AG10803 (cell line): Measurements from ENCODE around the gene SUCLA2.

Experiments
- DNase-seq: peaks from one replicate; pipeline ENCODE4 v3.0.0; 2010; ENCODE audit warnings: low read depth
- H3K4me3 ChIP-seq: 2 replicates; pipeline ENCODE4 v1.5.1; 2011; ENCODE audit warnings: mild to moderate bottlenecking, low read length, control low read depth
- TF ChIP-seq, protein P1 (sequence below): conservative IDR thresholded peaks from 2 replicates; pipeline ENCODE4 v1.5.1; 2011; ENCODE audit warnings: mild to moderate bottlenecking, low read length, control low read depth, inconsistent platforms

The SUCLA2 gene

GRCh38 chr13:48001114-48001881, at the start of gene SUCLA2:
Gene SUCLA2 (minus strand): TSS chr13:48001273. CDS start chr13:48001269, 4 bp downstream.
- peak; percentile 84 for DNase-seq
- TF ChIP-seq, protein P1, sequence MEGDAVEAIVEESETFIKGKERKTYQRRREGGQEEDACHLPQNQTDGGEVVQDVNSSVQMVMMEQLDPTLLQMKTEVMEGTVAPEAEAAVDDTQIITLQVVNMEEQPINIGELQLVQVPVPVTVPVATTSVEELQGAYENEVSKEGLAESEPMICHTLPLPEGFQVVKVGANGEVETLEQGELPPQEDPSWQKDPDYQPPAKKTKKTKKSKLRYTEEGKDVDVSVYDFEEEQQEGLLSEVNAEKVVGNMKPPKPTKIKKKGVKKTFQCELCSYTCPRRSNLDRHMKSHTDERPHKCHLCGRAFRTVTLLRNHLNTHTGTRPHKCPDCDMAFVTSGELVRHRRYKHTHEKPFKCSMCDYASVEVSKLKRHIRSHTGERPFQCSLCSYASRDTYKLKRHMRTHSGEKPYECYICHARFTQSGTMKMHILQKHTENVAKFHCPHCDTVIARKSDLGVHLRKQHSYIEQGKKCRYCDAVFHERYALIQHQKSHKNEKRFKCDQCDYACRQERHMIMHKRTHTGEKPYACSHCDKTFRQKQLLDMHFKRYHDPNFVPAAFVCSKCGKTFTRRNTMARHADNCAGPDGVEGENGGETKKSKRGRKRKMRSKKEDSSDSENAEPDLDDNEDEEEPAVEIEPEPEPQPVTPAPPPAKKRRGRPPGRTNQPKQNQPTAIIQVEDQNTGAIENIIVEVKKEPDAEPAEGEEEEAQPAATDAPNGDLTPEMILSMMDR = no peak
- H3K4me3 ChIP-seq = peak within 1 kb of the TSS; percentile 99

DNA sequence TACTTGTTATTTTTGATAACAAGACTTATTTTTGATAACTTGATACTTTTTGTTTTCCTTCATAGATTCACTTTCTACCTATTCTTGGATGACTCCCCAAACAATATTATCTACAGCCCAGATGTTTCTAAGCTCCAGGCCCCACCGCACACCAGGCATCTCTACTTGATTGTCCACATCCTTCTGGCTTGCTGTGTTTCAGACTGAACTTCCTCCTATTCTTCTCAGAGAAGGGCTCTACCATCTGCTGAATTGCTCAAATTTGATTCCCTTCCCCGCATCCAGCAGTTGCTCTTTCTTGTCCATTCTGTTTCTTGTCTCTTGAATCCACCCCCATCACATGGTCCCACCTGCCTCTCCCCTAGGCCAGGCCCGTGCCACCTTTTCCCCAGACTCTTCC, 49.5 kb upstream of the SUCLA2 start:
- DNase-seq = no peak
- no peak overlapping the region for H3K4me3 ChIP-seq
- TF ChIP-seq, protein P1 = no peak

GRCh38 chr13:48043789-48044503, 42.9 kb upstream of the SUCLA2 start:
- peak; percentile 70 for DNase-seq
- H3K4me3 ChIP-seq = no peak overlapping the region
- TF ChIP-seq, protein P1 = no peak

GRCh38 chr13:48042894-48043293, 41.8 kb upstream of the SUCLA2 start:
- no peak for DNase-seq
- TF ChIP-seq, protein P1 = no peak
- H3K4me3 ChIP-seq = no peak overlapping the region

DNA sequence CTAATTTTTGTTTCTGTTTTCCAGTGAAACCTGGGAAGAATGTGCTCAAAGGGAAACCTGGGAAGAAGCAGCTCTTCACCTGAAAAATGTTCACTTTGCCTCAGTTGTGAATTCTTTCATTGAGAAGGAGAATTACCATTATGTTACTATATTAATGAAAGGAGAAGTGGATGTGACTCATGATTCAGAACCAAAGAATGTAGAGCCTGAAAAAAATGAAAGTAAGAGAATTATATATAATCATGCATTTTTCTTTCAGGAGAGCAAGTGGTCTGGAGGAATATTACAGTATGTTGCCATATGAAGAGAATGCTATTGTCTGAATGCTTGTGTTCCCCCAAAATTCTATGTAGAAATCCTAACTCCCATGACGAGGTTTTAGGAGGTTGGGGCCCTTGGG, 39.8 kb upstream of the SUCLA2 start:
- no peak overlapping the region for H3K4me3 ChIP-seq
- TF ChIP-seq, protein P1 = no peak
- peak; percentile 11 for DNase-seq

DNA sequence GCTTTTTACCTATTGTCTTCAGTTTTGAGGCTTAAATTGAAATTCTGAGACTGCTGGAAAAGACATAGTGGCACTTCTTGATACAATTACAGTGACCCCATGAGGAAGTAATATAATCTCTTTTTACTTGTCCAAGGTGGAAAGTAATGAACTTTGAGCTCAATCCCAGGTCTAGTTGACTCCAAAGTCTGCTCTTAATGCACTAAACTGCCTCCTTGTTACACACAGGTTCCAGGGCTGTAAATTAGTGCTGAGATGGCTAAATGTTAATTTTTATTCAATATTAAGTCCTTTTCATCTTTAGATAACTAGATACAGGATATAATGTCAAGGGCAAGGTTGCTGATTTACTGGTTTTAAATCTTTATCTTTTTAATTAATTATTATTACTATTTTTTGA, 39.0 kb upstream of the SUCLA2 start:
- no peak for DNase-seq
- TF ChIP-seq, protein P1 = no peak
- H3K4me3 ChIP-seq = no peak overlapping the region

DNA sequence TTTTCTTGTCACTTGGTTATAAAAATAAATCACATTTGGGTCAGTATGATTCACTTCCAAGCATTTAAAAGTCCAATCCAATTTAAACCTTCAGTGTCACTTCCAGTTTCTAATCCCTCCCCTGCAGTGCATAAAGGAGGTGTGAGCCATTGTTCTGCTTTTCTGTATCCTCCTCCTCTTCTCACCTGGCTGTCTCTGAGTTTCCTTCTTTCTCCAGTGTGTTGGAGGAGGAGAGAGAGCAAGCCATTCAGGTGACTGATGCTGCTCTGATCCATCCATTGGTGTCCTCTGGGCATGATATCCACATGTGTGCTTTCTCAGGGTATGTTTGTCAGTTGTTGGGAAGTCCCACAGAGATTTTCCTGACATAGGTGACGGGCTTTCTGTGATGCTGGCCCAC, 37.7 kb upstream of the SUCLA2 start:
- H3K4me3 ChIP-seq = no peak overlapping the region
- DNase-seq = no peak
- TF ChIP-seq, protein P1 = no peak
